GM18867 (cell line): ENCODE results near the gene ZC2HC1C.
"Not testable (repeated sequence)": the region's sequence is repeated elsewhere in the genome, so short reads cannot be mapped to it uniquely, and the experiment has no call there.

Experiments
- ATAC-seq: cut with Tn5 transposase; IDR thresholded peaks from one replicate; pipeline ENCODE4 v1.9.1; 2021; ENCODE audit warnings: mild to moderate bottlenecking, moderate library complexity; ENCODE audit not compliant: unreplicated experiment

ZC2HC1C gene

DNA sequence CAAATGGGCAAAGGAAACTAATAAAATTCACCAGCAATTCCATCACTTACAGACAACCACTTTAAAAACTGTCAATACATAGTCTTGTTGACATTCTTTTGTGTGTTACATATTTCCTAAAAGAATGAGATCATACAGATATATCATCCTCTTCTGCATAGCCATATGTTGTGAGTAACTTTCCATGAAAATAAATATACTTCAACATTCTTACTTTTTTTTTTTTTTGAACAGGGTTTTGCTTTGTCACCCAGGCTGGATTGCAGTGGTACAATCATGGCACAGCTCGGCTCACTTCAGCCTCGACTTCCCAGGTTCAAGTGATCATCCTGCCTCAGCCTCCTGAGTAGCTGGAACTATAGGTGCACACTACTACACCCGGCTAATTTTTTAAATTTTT lies 20.9 kb downstream of the ZC2HC1C start:
- no peak for ATAC-seq

DNA sequence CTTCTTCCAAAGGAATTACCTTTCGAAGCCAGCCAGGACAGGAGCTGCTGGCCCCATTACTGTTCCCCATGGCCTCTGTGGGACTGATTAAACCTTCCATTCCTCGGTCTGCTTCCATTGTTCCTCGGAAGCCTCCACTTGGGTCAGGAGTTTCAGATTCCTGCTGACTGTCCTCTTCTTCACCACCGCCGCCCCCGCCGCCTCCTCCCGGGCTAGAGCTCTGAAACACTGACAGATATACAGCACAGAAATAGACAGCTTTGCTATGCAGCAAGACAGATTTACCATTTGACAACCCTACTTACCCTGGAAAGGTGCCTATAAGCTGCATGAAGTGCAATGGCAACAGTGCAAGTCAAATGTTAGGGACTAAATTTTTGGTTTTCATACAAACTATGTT lies 21.8 kb downstream of the ZC2HC1C start:
- no peak for ATAC-seq

- no peak for ATAC-seq
Measured at GRCh38 chr14:75092698-75093097, 23.3 kb downstream of the ZC2HC1C start.

- no peak for ATAC-seq
Measured at GRCh38 chr14:75094896-75095295, 25.5 kb downstream of the ZC2HC1C start.

- no peak for ATAC-seq
Measured at GRCh38 chr14:75095690-75096089, 26.2 kb downstream of the ZC2HC1C start.

GRCh38 chr14:75096959-75097358 lies 27.5 kb downstream of the ZC2HC1C start:
- ATAC-seq: no peak

- no peak for ATAC-seq
Measured at GRCh38 chr14:75098212-75098611, 28.8 kb downstream of the ZC2HC1C start.

GRCh38 chr14:75098682-75099081 lies 29.2 kb downstream of the ZC2HC1C start:
- ATAC-seq: no peak

DNA sequence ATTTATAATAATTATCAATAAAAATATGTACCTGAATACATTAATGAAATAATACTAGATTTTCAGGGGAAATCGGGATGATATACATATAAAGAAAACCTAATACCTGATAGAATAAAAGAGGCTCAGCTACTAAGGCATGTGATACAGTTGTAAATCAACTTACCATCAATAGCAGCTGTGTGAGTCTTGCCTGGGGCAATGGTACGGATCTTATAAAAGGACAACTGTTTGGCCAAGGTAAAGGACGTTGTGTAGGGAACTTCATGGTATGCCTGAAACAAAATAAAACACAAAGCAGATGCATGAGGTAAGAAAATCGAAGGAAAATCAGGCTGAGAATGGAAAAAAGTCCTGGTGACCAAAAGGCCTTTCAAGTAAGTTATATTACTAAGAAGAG lies 32.0 kb downstream of the ZC2HC1C start:
- no peak for ATAC-seq

GRCh38 chr14:75107186-75107585 lies 37.7 kb downstream of the ZC2HC1C start:
- no peak for ATAC-seq

GRCh38 chr14:75109877-75110276 lies 40.4 kb downstream of the ZC2HC1C start:
- ATAC-seq: no peak

GRCh38 chr14:75113932-75114539 lies 44.6 kb downstream of the ZC2HC1C start:
- ATAC-seq: no peak

GRCh38 chr14:75119056-75119455 lies 49.6 kb downstream of the ZC2HC1C start:
- ATAC-seq: no peak

GRCh38 chr14:75120541-75121291 lies 51.3 kb downstream of the ZC2HC1C start:
- ATAC-seq: no peak

GRCh38 chr14:75121552-75121951 lies 52.1 kb downstream of the ZC2HC1C start:
- no peak for ATAC-seq

- ATAC-seq: no peak
Measured at GRCh38 chr14:75123991-75124390, 54.5 kb downstream of the ZC2HC1C start.

DNA sequence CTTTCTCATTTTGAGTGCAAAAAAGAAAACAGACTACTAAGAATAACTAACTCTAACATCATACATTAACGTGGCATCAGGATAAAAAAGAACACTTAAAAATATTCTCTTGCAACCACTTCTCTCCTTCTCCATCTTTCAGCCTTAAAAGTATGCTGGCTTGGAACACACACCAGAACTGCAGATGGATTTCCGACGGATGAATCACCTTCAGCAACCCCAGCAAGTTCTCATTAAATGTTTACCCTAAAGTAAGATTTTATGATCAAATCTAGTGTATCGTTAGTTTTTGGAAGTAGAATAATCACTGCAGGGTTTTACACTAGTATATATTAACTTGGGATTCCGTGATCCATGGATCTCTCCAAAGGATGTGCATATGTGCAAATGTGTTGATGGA lies 56.2 kb downstream of the ZC2HC1C start:
- ATAC-seq: no peak

GRCh38 chr14:75126121-75126544 lies 56.7 kb downstream of the ZC2HC1C start:
- ATAC-seq: no peak

DNA sequence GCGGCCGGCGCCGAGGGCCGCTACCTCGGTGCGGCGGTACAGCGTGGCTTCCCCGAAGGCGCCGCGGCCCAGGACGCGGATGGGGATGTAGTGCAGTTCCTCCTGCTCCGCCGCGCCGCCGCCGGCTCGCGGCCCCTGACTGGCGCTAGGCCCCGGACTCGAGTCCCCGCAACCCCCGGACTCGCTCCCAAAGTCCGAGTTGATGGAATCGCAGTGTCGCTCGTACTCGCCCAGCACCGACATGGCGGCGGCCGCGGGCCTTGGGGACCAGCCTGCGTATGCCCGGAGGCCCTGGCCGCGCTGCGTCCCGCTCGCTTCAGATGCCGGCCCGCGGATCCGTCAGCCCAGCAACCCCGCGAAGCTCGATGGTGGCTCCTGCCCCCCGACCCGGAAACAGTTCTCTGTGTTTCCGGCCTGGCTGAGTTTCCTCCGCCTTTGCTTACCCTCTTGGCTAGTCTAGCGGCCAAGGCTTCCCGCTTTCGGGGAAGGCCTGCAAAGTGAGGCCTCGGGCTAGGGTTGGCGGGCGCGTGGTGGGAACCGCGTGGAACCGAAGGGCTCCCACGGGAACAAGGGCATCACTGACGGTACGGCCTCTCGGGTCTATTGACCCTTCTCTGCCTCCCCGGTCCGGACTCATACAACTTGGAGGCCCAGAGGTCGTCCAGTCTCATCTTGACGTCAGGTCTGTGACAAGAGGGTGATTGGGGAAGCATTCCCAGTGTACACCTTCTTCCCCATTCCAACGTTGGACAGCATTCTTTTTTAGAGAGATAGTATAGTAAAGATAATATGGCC lies 57.4 kb downstream of the ZC2HC1C start, which contains the start of gene NEK9:
Gene NEK9, minus strand, starts transcription at position 370 of the 795 bp plus-strand sequence. Its CDS starts 127 bp downstream, at position 243.
- peak; percentile 85 for ATAC-seq

- not testable (repeated sequence) for ATAC-seq
Measured at GRCh38 chr14:75127474-75127820, 58.0 kb downstream of the ZC2HC1C start.

- no peak for ATAC-seq
Measured at GRCh38 chr14:75127903-75128595, 58.6 kb downstream of the ZC2HC1C start.
